SU-DHL-6 (cell line): Measurements from ENCODE around the gene CRTC3.

Experiments
- H2AFZ ChIP-seq: fragments of 200-600 bp; sonication (generic); 2 replicates; pipeline ENCODE4 v1.6.1; 2014; ENCODE audit warnings: low read depth, mild to moderate bottlenecking, moderate library complexity, mixed read lengths, antibody characterized with exemption, low read length; ENCODE audit not compliant: severe bottlenecking
- H3F3A ChIP-seq: fragments of 200-600 bp; shearing (Covaris generic); 2 replicates; pipeline ENCODE4 v1.6.0; 2016; ENCODE audit warnings: antibody characterized with exemption, mild to moderate bottlenecking; ENCODE audit not compliant: insufficient read depth
- H3K27ac ChIP-seq: fragments of 200-600 bp; sonication (generic); 2 replicates; pipeline ENCODE4 v1.5.1; 2016; ENCODE audit warnings: low read depth, mild to moderate bottlenecking, low read length, moderate library complexity, mixed read lengths
- H3K27me3 ChIP-seq: fragments of 200-600 bp; sonication (generic), shearing (Covaris generic); 2 replicates; pipeline ENCODE4 v1.6.0; 2014; ENCODE audit warnings: mild to moderate bottlenecking, low read length
- H3K36me3 ChIP-seq: fragments of 200-600 bp; sonication (generic); 2 replicates; pipeline ENCODE4 v1.6.1; 2014; ENCODE audit warnings: mild to moderate bottlenecking, low read length, mixed read lengths
- H3K4me2 ChIP-seq: fragments of 300-600, 200-600 bp; shearing (Covaris generic), sonication (generic); 2 replicates; pipeline ENCODE4 v1.6.0; 2014; ENCODE audit warnings: low read length, low read depth, mild to moderate bottlenecking; ENCODE audit not compliant: poor library complexity, severe bottlenecking
- H3K4me3 ChIP-seq: fragments of 200-600 bp; sonication (generic); 2 replicates; pipeline ENCODE4 v1.5.1; 2014; ENCODE audit warnings: antibody characterized with exemption, low read length, mild to moderate bottlenecking, mixed read lengths; ENCODE audit not compliant: insufficient read depth, poor library complexity, severe bottlenecking
- H3K79me2 ChIP-seq: fragments of 200-600 bp; sonication (generic); 2 replicates; pipeline ENCODE4 v1.6.1; 2014; ENCODE audit warnings: mild to moderate bottlenecking, low read length, moderate library complexity; ENCODE audit not compliant: insufficient read depth
- H3K9ac ChIP-seq: fragments of 200-600 bp; sonication (generic); 2 replicates; pipeline ENCODE4 v1.7.0; 2014; ENCODE audit warnings: mild to moderate bottlenecking, low read length
- H3K9me2 ChIP-seq: fragments of 200-600 bp; sonication (generic); replicated peaks from 2 replicates; pipeline ENCODE4 v1.6.1; 2014; ENCODE audit warnings: low read length; ENCODE audit not compliant: insufficient read depth
- H3K9me3 ChIP-seq: fragments of 200-600 bp; sonication (generic); 2 replicates; pipeline ENCODE4 v1.6.1; 2014; ENCODE audit warnings: low read length, mixed read lengths; ENCODE audit not compliant: insufficient read depth
- H4K20me1 ChIP-seq: fragments of 200-600 bp; sonication (generic); 2 replicates; pipeline ENCODE4 v1.6.1; 2014; ENCODE audit warnings: low read depth, mild to moderate bottlenecking, antibody characterized with exemption, low read length, moderate library complexity, mixed read lengths
- CTCF ChIP-seq: fragments of 200-600 bp; sonication (generic); IDR thresholded peaks from one replicate; pipeline ENCODE4 v1.5.1; 2017; ENCODE audit warnings: antibody characterized with exemption, mild to moderate bottlenecking, low read length, moderate library complexity; ENCODE audit not compliant: insufficient read depth, poor library complexity, severe bottlenecking
- EZH2phosphoT487 ChIP-seq: fragments of 200-600 bp; sonication (generic), shearing (Covaris generic); conservative IDR thresholded peaks from 2 replicates; pipeline ENCODE4 v1.6.1; 2018; ENCODE audit warnings: mild to moderate bottlenecking, antibody characterized with exemption, low read length, moderate library complexity, mixed read lengths

CRTC3 gene

GRCh38 chr15:90529011-90529370, 732 bp upstream of the CRTC3 start:
- Histone ChIP-seq H3F3A (no peaks in the 10 kb centered on the region), H3K36me3 (no peaks in the 10 kb centered on the region), H2AFZ (no peak overlapping the region), H3K27me3 (no peaks in the 10 kb centered on the region), H3K9me2 (no peaks in the 10 kb centered on the region), H3K79me2 (no peaks in the 10 kb centered on the region), H3K4me3 (no peak overlapping the region), H3K9ac (no peak overlapping the region), H3K27ac (no peak overlapping the region), H3K4me2 (no peak overlapping the region), H3K9me3 (no peaks in the 10 kb centered on the region), H4K20me1 (no peaks in the 10 kb centered on the region)
- TF ChIP-seq EZH2phosphoT487 (no peak), CTCF (no peak)

GRCh38 chr15:90530250-90531051, 728 bp downstream of the CRTC3 start:
- H3K79me2 ChIP-seq: no peaks in the 10 kb centered on the region
- no peak for TF ChIP-seq EZH2phosphoT487
- TF ChIP-seq CTCF: no peak
- no peaks in the 10 kb centered on the region for H4K20me1 ChIP-seq
- H3K9me3 ChIP-seq: no peaks in the 10 kb centered on the region
- H3K9me2 ChIP-seq: no peaks in the 10 kb centered on the region
- H3K27me3 ChIP-seq: no peaks in the 10 kb centered on the region
- no peaks in the 10 kb centered on the region for H3F3A ChIP-seq
- no peak overlapping the region for H3K27ac ChIP-seq
- peak overlapping the region; percentile 55 for H3K4me2 ChIP-seq
- peak overlapping the region; percentile 9 for H2AFZ ChIP-seq
- peak overlapping the region; percentile 46 for H3K9ac ChIP-seq
- peak overlapping the region; percentile 57 for H3K4me3 ChIP-seq
- H3K36me3 ChIP-seq: no peaks in the 10 kb centered on the region

GRCh38 chr15:90531147-90531546, 1.4 kb downstream of the CRTC3 start:
- H3K36me3 ChIP-seq: no peaks in the 10 kb centered on the region
- no peaks in the 10 kb centered on the region for H3K27me3 ChIP-seq
- no peak overlapping the region for H3K4me3 ChIP-seq
- H3F3A ChIP-seq: no peaks in the 10 kb centered on the region
- H3K4me2 ChIP-seq: no peak overlapping the region
- no peak overlapping the region for H2AFZ ChIP-seq
- no peaks in the 10 kb centered on the region for H4K20me1 ChIP-seq
- no peaks in the 10 kb centered on the region for H3K79me2 ChIP-seq
- H3K9me3 ChIP-seq: no peaks in the 10 kb centered on the region
- H3K27ac ChIP-seq: no peak overlapping the region
- no peak overlapping the region for H3K9ac ChIP-seq
- no peaks in the 10 kb centered on the region for H3K9me2 ChIP-seq
- TF ChIP-seq EZH2phosphoT487: no peak
- no peak for TF ChIP-seq CTCF
